ENCODE measurements around the gene C5orf63. TPM values are rescaled to one million over a fixed set of nuclear protein-coding genes. Genes with fewer than 3 reads are reported as not detected.
A peak's percentile ranks its signal among the peaks of the same experiment; 100 is the strongest.

Gene C5orf63
- total and polyA plus RNA-seq, 11 donors = 1.4 to 14.7 (median 6.4) TPM

DNA sequence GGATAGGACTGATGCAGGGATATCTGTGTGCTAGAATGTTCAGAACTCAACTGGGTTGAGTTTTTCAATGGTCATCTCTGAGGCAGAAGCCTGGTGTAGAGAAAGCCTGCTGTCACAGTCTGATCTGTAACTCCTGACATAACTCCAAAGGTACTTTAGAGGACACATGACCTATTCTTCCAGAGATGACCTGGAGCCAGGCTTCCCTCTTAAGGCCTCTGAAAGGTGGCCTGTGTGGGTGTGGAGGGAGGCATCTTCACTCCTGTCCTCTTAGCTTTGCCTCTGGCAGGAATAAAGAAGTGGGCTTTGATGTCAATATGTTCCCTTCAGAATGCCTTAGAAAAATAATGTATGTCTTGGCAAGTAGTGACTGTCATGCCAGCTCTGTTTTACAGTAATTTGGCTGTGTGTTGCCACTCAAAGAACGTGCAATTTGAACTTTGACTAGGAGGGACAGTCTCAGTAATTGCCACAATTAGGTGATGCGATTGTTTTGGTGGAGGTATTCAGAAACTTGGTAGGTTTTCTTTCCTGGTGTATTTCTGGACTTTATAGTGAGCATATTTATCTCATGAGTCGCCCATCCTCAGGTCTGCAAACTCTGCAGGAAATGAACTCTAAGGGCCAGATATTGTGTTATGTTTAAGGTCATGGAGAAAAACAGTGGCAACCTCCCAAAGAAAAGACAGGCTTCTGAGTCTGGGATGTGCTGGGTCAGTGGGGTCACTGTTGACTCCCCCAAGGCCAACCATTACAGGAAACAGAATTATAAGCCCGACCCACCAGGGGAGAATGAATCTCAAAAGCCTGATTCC is 3.2 kb upstream of the C5orf63 start:
- intact Hi-C loops (cut with DNase I) = loop anchor here in 1 of 10 donors (5.0 kb wide), 1 partner anchor 39 kb away; no protein-coding TSS in a partner anchor
- 37 to 59% (median 55%) methylated on average over 4 of the region's 4 CpGs for WGBS, 4 donors
- peak in 3 of 4 donors; percentile 35 to 66 (median 63) for ATAC-seq

DNA sequence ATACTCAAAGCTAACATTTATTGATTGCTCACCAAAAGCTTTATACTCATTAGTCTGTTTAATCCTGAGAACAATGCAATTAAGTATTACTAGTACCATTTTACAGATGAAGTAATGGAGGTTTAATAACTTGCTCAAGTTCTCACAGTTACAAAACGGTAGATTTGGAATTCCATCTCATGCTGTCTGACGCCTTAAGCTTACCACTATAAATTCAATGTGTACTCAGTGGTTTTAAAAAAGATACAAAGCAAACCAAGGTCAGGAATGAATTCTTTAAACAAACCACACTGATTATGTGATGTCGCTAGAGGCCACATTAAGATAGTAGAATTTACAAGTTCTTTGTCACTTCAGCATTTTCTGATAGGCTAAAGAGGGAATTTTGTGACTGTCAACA is 1.2 kb upstream of the C5orf63 start:
- TF ChIP-seq POLR2A (IDR thresholded peaks at IDR 0.05) = no peak
- TF ChIP-seq, protein P1, sequence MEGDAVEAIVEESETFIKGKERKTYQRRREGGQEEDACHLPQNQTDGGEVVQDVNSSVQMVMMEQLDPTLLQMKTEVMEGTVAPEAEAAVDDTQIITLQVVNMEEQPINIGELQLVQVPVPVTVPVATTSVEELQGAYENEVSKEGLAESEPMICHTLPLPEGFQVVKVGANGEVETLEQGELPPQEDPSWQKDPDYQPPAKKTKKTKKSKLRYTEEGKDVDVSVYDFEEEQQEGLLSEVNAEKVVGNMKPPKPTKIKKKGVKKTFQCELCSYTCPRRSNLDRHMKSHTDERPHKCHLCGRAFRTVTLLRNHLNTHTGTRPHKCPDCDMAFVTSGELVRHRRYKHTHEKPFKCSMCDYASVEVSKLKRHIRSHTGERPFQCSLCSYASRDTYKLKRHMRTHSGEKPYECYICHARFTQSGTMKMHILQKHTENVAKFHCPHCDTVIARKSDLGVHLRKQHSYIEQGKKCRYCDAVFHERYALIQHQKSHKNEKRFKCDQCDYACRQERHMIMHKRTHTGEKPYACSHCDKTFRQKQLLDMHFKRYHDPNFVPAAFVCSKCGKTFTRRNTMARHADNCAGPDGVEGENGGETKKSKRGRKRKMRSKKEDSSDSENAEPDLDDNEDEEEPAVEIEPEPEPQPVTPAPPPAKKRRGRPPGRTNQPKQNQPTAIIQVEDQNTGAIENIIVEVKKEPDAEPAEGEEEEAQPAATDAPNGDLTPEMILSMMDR (IDR thresholded peaks at IDR 0.05) = no peak
- 96 to 99% (median 97%) methylated on average over 3 of the region's 3 CpGs for WGBS, 4 donors
- DNase-seq (no peak), ATAC-seq (no peak)
- intact Hi-C loops (cut with DNase I) = loop anchor here in 1 of 10 donors (5.0 kb wide), 1 partner anchor 42 kb away; the partner anchor contains the start of gene MARCHF3
- Histone ChIP-seq H3K27me3 (no peaks in the 10 kb centered on the region), H3K9me3 (no peaks in the 10 kb centered on the region), H3K36me3 (peaks cover 0 to 4% (median 0%) of the 10 kb centered on the region in 9 donors), H3K4me3 (no peak overlapping the region), H3K4me1 (peaks cover 0 to 27% (median 6%) of the 10 kb centered on the region in 12 donors), H3K27ac (no peak overlapping the region)

More for the DNA sequence above, 3.2 kb upstream of the C5orf63 start:
- H3K27ac ChIP-seq = no peak overlapping the region
- DNase-seq = peak in 3 of 5 donors; percentile 19 to 33 (median 27)
- H3K4me1 ChIP-seq = peaks cover 0 to 14% (median 2%) of the 10 kb centered on the region in 12 donors
- TF ChIP-seq, protein P1 (IDR thresholded peaks at IDR 0.05) = no peak
- no peak for TF ChIP-seq POLR2A (IDR thresholded peaks at IDR 0.05)
- H3K9me3 ChIP-seq = no peaks in the 10 kb centered on the region
- H3K27me3 ChIP-seq = no peaks in the 10 kb centered on the region
- H3K36me3 ChIP-seq = no peaks in the 10 kb centered on the region
- no peak overlapping the region for H3K4me3 ChIP-seq

DNA sequence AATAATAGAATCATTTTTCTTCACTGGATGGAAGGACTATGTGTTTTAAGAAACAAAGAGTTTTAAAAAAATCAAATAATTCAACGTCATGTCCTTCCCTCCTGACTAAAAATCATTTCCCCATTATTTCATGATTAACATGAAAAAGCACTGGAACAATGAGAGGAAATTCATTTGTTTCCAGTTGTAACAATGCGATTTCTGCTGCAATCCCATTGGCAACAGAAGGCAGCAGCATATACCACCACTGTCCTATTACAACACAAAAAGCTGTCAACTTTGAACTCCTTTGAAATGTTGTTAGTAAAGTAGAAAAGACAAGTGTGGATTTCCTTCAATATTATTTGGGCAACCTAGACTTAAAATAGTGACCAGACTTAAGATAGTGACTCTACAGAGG is 3.1 kb downstream of the C5orf63 start:
- DNase-seq (no peak), ATAC-seq (peak in 2 of 4 donors; percentile 8 to 67)
- Histone ChIP-seq H3K27me3 (no peaks in the 10 kb centered on the region), H3K27ac (peak overlapping the region in 7 of 12 donors; percentile 12 to 51 (median 36)), H3K36me3 (peaks cover 0 to 4% (median 0%) of the 10 kb centered on the region in 9 donors), H3K4me3 (no peak overlapping the region), H3K9me3 (no peaks in the 10 kb centered on the region), H3K4me1 (peaks cover 0 to 39% (median 9%) of the 10 kb centered on the region in 12 donors)
- WGBS, 4 donors = 58 to 78% (median 73%) methylated on average over 2 of the region's 2 CpGs
- intact Hi-C loops (cut with DNase I) = loop anchor here in 1 of 10 donors (5.0 kb wide), 1 partner anchor 38 kb away; the partner anchor contains the start of gene MARCHF3
- no peak for TF ChIP-seq POLR2A (IDR thresholded peaks at IDR 0.05)
- TF ChIP-seq, protein P1 (IDR thresholded peaks at IDR 0.05) = peak in 3 of 12 donors; percentile 9 to 32 (median 17)
